Smooth muscle cell (in vitro differentiated cells): Measurements from ENCODE around the gene CHL1. TPM values are rescaled to one million over a fixed set of nuclear protein-coding genes. Genes with fewer than 3 reads are reported as not detected.

ENCODE experiments used
- DNase-seq: peaks from one replicate; lab custom pipeline; 2025; ENCODE audit not compliant: unreplicated experiment; lab: John Stamatoyannopoulos, UW
- H2AFZ ChIP-seq: fragments of 200-600 bp; sonication (generic); 2 replicates; pipeline ENCODE4 v1.6.0; 2016; ENCODE audit warnings: antibody characterized with exemption, low read depth, mild to moderate bottlenecking
- H3F3A ChIP-seq: fragments of 200-600 bp; sonication (generic); 2 replicates; pipeline ENCODE4 v1.6.0; 2017; ENCODE audit warnings: antibody characterized with exemption, low read depth
- H3K27ac ChIP-seq: fragments of 200-600 bp; sonication (generic); 2 replicates; pipeline ENCODE4 v1.5.1; 2016; ENCODE audit warnings: low read depth, mild to moderate bottlenecking
- H3K27me3 ChIP-seq: fragments of 200-600 bp; sonication (generic); 2 replicates; pipeline ENCODE4 v1.6.1; 2016; ENCODE audit warnings: low read depth, mild to moderate bottlenecking
- H3K36me3 ChIP-seq: fragments of 200-600 bp; sonication (generic); 2 replicates; pipeline ENCODE4 v1.5.1; 2016; ENCODE audit warnings: low read depth
- H3K4me1 ChIP-seq: fragments of 200-600 bp; sonication (generic); 2 replicates; pipeline ENCODE4 v1.5.1; 2016; ENCODE audit warnings: low read depth
- H3K4me2 ChIP-seq: fragments of 200-600 bp; sonication (generic); 2 replicates; pipeline ENCODE4 v1.6.0; 2016; ENCODE audit warnings: mild to moderate bottlenecking
- H3K4me3 ChIP-seq: fragments of 200-600 bp; sonication (generic); 2 replicates; pipeline ENCODE4 v1.5.1; 2016; ENCODE audit warnings: mild to moderate bottlenecking
- H3K79me2 ChIP-seq: fragments of 200-600 bp; sonication (generic); 2 replicates; pipeline ENCODE4 v1.6.0; 2016; ENCODE audit warnings: low read depth, mild to moderate bottlenecking
- H3K9ac ChIP-seq: fragments of 200-600 bp; sonication (generic); 2 replicates; pipeline ENCODE4 v1.6.0; 2016; ENCODE audit warnings: low read depth
- H3K9me3 ChIP-seq: fragments of 200-600 bp; sonication (generic); replicated peaks from 2 replicates; pipeline ENCODE4 v1.5.1; 2016; ENCODE audit warnings: low read depth
- H4K20me1 ChIP-seq: fragments of 200-600 bp; sonication (generic); 2 replicates; pipeline ENCODE4 v1.6.0; 2016; ENCODE audit warnings: low read depth
- WGBS: methylation state at CpG from one replicate; pipeline ENCODE4 v1.1.7; 2016; ENCODE audit warnings: low lambda C conversion rate; 5-methylcytosine and 5-hydroxymethylcytosine counted together
- polyA plus RNA-seq: library from polyadenylated mRNA; unstranded; fragments of >200 nt; fragmentation: Nextera tagmentation; extraction: Ambion mirVana; gene quantifications from 2 replicates; pipeline ENCODE4 v1.2.1, GENCODE V29; 2016
- total RNA-seq: library from RNA; depleted of rRNA; stranded (reverse); fragments of >200 nt; gene quantifications from 2 replicates; pipeline ENCODE4 v1.2.3, GENCODE V29; 2014
- TF ChIP-seq, protein P1 (sequence below): fragments of 200-600 bp; sonication (generic); IDR thresholded peaks from 2 replicates; pipeline ENCODE4 v1.5.1; 2017; ENCODE audit warnings: borderline replicate concordance, mild to moderate bottlenecking, antibody characterized with exemption; ENCODE audit not compliant: insufficient read depth, poor library complexity, severe bottlenecking

CHL1 gene
- total and polyA plus RNA-seq, 2 experiments from 2014 or later, result not detected

DNA sequence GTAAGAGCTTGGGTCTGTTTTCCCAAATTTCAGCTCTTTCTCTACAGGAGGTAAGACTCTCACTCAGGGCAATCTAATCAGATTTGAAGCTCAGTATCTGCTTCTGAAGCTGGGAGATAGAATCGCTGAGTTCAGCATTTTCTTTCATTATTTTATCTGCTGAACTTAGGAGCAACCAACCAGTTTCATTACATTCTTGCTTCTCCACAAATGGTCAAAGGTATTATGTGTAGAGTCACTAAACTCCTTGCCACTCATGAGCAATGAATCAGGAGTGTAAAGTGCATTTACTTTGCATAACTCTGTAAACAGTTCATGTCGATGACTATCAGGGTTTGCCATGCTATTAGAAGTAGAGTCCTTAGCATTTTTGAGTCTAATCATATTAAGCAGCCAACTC is 249.4 kb downstream of the CHL1 start:
- DNase-seq, result no peak
- H3K27me3 ChIP-seq, result peaks cover 7% of the 10 kb centered on the region
- H2AFZ ChIP-seq, result no peak overlapping the region
- no peaks in the 10 kb centered on the region for H3K79me2 ChIP-seq
- no peaks in the 10 kb centered on the region for H4K20me1 ChIP-seq
- H3K9ac ChIP-seq, result no peak overlapping the region
- no peaks in the 10 kb centered on the region for H3K9me3 ChIP-seq
- H3K27ac ChIP-seq, result no peak overlapping the region
- H3F3A ChIP-seq, result no peaks in the 10 kb centered on the region
- no peaks in the 10 kb centered on the region for H3K36me3 ChIP-seq
- H3K4me1 ChIP-seq, result no peaks in the 10 kb centered on the region
- WGBS, result 88% methylated on average over 2 of the region's 2 CpGs
- no peak overlapping the region for H3K4me2 ChIP-seq
- TF ChIP-seq, protein P1, sequence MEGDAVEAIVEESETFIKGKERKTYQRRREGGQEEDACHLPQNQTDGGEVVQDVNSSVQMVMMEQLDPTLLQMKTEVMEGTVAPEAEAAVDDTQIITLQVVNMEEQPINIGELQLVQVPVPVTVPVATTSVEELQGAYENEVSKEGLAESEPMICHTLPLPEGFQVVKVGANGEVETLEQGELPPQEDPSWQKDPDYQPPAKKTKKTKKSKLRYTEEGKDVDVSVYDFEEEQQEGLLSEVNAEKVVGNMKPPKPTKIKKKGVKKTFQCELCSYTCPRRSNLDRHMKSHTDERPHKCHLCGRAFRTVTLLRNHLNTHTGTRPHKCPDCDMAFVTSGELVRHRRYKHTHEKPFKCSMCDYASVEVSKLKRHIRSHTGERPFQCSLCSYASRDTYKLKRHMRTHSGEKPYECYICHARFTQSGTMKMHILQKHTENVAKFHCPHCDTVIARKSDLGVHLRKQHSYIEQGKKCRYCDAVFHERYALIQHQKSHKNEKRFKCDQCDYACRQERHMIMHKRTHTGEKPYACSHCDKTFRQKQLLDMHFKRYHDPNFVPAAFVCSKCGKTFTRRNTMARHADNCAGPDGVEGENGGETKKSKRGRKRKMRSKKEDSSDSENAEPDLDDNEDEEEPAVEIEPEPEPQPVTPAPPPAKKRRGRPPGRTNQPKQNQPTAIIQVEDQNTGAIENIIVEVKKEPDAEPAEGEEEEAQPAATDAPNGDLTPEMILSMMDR, result no peak
- no peak overlapping the region for H3K4me3 ChIP-seq

- Histone ChIP-seq H3F3A (no peaks in the 10 kb centered on the region), H3K4me1 (no peaks in the 10 kb centered on the region), H3K9ac (no peak overlapping the region), H3K27me3 (peaks cover 18% of the 10 kb centered on the region), H4K20me1 (no peaks in the 10 kb centered on the region), H3K36me3 (no peaks in the 10 kb centered on the region), H3K79me2 (no peaks in the 10 kb centered on the region), H3K27ac (no peak overlapping the region), H3K4me3 (no peak overlapping the region), H2AFZ (no peak overlapping the region), H3K9me3 (no peaks in the 10 kb centered on the region), H3K4me2 (no peak overlapping the region)
- TF ChIP-seq, protein P1, result no peak
- no peak for DNase-seq
- 86% methylated on average over 5 of the region's 5 CpGs for WGBS
Observed at GRCh38 chr3:447671-448070, 251.1 kb downstream of the CHL1 start.

GRCh38 chr3:449711-450110 is 253.1 kb downstream of the CHL1 start:
- 94% methylated on average over 4 of the region's 4 CpGs for WGBS
- Histone ChIP-seq H3K27me3 (peaks cover 18% of the 10 kb centered on the region), H3K36me3 (no peaks in the 10 kb centered on the region), H4K20me1 (no peaks in the 10 kb centered on the region), H2AFZ (no peak overlapping the region), H3F3A (no peaks in the 10 kb centered on the region), H3K79me2 (no peaks in the 10 kb centered on the region), H3K4me3 (no peak overlapping the region), H3K4me1 (no peaks in the 10 kb centered on the region), H3K27ac (no peak overlapping the region), H3K9me3 (no peaks in the 10 kb centered on the region), H3K4me2 (no peak overlapping the region), H3K9ac (no peak overlapping the region)
- DNase-seq, result no peak
- TF ChIP-seq, protein P1, result no peak

- DNase-seq, result no peak
- TF ChIP-seq, protein P1, result no peak
- WGBS, result 81% methylated on average over 2 of the region's 2 CpGs
Observed at GRCh38 chr3:452221-452620, 255.7 kb downstream of the CHL1 start.

More at GRCh38 chr3:452221-452620, 255.7 kb downstream of the CHL1 start:
- H3K79me2 ChIP-seq, result no peaks in the 10 kb centered on the region
- no peaks in the 10 kb centered on the region for H3F3A ChIP-seq
- H3K9ac ChIP-seq, result no peak overlapping the region
- no peaks in the 10 kb centered on the region for H3K36me3 ChIP-seq
- no peaks in the 10 kb centered on the region for H3K9me3 ChIP-seq
- H3K4me1 ChIP-seq, result no peaks in the 10 kb centered on the region
- H3K4me3 ChIP-seq, result no peak overlapping the region
- H3K27ac ChIP-seq, result no peak overlapping the region
- no peak overlapping the region for H3K4me2 ChIP-seq
- no peaks in the 10 kb centered on the region for H4K20me1 ChIP-seq
- no peak overlapping the region for H2AFZ ChIP-seq
- peaks cover 40% of the 10 kb centered on the region for H3K27me3 ChIP-seq
